ENCODE results near the gene KAZN.

The KAZN gene

DNA sequence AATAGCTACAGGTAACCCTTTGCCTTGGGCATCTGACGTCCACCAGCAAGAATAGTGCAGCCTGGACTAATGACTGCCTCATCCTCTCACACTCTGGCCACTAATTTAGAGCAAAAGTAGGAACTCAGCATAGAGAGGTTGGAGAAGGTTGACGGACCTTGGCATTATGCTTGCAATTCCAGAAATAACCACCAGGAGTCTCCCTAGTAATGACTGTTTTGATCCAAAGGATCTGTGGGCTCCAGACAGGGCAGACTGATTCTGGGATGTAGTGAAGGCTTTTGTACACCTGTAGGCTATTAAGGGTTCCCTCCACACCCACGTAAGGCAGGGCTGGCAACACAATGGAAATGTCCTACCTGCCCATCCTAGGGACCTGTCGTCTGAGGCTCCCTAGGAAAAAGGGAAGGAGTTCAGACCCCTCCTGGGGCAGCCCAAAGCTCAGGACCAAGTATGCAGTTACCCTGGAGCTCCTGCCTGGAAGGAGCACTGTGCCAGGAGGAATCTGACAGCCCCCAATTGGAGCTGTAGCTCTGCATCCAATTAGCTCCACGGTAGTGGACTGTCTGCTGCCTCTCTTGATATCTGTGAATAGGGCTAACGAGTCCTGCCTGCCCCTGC is 464.1 kb downstream of the KAZN start:
- no peak for TF ChIP-seq GLIS3 (CRISPR knock-in tag; IDR thresholded peaks at IDR 0.05)
- no peak for TF ChIP-seq ZFP30 (CRISPR knock-in tag; IDR thresholded peaks at IDR 0.05)
- no peak for TF ChIP-seq OSR1 (CRISPR knock-in tag; IDR thresholded peaks at IDR 0.05)
- no peak for TF ChIP-seq RARB (CRISPR knock-in tag; IDR thresholded peaks at IDR 0.05)
- TF ChIP-seq ISL1 (CRISPR knock-in tag; IDR thresholded peaks at IDR 0.05): no peak
- TF ChIP-seq BACH2 (CRISPR knock-in tag; IDR thresholded peaks at IDR 0.05; ENCODE audit: borderline replicate concordance): no peak
- TF ChIP-seq, protein P1, sequence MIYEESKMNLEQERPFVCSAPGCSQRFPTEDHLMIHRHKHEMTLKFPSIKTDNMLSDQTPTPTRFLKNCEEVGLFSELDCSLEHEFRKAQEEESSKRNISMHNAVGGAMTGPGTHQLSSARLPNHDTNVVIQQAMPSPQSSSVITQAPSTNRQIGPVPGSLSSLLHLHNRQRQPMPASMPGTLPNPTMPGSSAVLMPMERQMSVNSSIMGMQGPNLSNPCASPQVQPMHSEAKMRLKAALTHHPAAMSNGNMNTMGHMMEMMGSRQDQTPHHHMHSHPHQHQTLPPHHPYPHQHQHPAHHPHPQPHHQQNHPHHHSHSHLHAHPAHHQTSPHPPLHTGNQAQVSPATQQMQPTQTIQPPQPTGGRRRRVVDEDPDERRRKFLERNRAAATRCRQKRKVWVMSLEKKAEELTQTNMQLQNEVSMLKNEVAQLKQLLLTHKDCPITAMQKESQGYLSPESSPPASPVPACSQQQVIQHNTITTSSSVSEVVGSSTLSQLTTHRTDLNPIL (CRISPR knock-in tag; IDR thresholded peaks at IDR 0.05; ENCODE audit: low read depth): no peak
- TF ChIP-seq, protein P2, sequence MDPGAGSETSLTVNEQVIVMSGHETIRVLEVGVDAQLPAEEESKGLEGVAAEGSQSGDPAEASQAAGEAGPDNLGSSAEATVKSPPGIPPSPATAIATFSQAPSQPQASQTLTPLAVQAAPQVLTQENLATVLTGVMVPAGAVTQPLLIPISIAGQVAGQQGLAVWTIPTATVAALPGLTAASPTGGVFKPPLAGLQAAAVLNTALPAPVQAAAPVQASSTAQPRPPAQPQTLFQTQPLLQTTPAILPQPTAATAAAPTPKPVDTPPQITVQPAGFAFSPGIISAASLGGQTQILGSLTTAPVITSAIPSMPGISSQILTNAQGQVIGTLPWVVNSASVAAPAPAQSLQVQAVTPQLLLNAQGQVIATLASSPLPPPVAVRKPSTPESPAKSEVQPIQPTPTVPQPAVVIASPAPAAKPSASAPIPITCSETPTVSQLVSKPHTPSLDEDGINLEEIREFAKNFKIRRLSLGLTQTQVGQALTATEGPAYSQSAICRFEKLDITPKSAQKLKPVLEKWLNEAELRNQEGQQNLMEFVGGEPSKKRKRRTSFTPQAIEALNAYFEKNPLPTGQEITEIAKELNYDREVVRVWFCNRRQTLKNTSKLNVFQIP (CRISPR knock-in tag; IDR thresholded peaks at IDR 0.05; ENCODE audit: borderline replicate concordance, low read depth): no peak
- no peak for TF ChIP-seq CSDC2 (CRISPR knock-in tag; IDR thresholded peaks at IDR 0.05)
- TF ChIP-seq, protein P3, sequence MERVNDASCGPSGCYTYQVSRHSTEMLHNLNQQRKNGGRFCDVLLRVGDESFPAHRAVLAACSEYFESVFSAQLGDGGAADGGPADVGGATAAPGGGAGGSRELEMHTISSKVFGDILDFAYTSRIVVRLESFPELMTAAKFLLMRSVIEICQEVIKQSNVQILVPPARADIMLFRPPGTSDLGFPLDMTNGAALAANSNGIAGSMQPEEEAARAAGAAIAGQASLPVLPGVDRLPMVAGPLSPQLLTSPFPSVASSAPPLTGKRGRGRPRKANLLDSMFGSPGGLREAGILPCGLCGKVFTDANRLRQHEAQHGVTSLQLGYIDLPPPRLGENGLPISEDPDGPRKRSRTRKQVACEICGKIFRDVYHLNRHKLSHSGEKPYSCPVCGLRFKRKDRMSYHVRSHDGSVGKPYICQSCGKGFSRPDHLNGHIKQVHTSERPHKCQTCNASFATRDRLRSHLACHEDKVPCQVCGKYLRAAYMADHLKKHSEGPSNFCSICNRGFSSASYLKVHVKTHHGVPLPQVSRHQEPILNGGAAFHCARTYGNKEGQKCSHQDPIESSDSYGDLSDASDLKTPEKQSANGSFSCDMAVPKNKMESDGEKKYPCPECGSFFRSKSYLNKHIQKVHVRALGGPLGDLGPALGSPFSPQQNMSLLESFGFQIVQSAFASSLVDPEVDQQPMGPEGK (CRISPR knock-in tag; IDR thresholded peaks at IDR 0.05; ENCODE audit: borderline replicate concordance): no peak
- TF ChIP-seq ZFP3 (CRISPR knock-in tag; IDR thresholded peaks at IDR 0.05): no peak
- TF ChIP-seq ZC3H10 (CRISPR knock-in tag; IDR thresholded peaks at IDR 0.05): no peak
- no peak for TF ChIP-seq ZNF8 (CRISPR knock-in tag; IDR thresholded peaks at IDR 0.05)
- TF ChIP-seq, protein P4, sequence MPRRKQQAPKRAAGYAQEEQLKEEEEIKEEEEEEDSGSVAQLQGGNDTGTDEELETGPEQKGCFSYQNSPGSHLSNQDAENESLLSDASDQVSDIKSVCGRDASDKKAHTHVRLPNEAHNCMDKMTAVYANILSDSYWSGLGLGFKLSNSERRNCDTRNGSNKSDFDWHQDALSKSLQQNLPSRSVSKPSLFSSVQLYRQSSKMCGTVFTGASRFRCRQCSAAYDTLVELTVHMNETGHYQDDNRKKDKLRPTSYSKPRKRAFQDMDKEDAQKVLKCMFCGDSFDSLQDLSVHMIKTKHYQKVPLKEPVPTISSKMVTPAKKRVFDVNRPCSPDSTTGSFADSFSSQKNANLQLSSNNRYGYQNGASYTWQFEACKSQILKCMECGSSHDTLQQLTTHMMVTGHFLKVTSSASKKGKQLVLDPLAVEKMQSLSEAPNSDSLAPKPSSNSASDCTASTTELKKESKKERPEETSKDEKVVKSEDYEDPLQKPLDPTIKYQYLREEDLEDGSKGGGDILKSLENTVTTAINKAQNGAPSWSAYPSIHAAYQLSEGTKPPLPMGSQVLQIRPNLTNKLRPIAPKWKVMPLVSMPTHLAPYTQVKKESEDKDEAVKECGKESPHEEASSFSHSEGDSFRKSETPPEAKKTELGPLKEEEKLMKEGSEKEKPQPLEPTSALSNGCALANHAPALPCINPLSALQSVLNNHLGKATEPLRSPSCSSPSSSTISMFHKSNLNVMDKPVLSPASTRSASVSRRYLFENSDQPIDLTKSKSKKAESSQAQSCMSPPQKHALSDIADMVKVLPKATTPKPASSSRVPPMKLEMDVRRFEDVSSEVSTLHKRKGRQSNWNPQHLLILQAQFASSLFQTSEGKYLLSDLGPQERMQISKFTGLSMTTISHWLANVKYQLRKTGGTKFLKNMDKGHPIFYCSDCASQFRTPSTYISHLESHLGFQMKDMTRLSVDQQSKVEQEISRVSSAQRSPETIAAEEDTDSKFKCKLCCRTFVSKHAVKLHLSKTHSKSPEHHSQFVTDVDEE (CRISPR knock-in tag; IDR thresholded peaks at IDR 0.05): no peak
- TF ChIP-seq ZNF70 (CRISPR knock-in tag; IDR thresholded peaks at IDR 0.05): no peak
- TF ChIP-seq SNAI2 (CRISPR knock-in tag; IDR thresholded peaks at IDR 0.05): no peak
- TF ChIP-seq, protein P5, sequence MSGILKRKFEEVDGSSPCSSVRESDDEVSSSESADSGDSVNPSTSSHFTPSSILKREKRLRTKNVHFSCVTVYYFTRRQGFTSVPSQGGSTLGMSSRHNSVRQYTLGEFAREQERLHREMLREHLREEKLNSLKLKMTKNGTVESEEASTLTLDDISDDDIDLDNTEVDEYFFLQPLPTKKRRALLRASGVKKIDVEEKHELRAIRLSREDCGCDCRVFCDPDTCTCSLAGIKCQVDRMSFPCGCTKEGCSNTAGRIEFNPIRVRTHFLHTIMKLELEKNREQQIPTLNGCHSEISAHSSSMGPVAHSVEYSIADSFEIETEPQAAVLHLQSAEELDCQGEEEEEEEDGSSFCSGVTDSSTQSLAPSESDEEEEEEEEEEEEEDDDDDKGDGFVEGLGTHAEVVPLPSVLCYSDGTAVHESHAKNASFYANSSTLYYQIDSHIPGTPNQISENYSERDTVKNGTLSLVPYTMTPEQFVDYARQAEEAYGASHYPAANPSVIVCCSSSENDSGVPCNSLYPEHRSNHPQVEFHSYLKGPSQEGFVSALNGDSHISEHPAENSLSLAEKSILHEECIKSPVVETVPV (CRISPR knock-in tag; IDR thresholded peaks at IDR 0.05): no peak
- no peak for TF ChIP-seq TCF4 (CRISPR knock-in tag; IDR thresholded peaks at IDR 0.05; ENCODE audit: borderline replicate concordance)
- no peak for TF ChIP-seq ARNTL (CRISPR knock-in tag; IDR thresholded peaks at IDR 0.05; ENCODE audit: borderline replicate concordance, low read depth)
- no peak for ATAC-seq

DNA sequence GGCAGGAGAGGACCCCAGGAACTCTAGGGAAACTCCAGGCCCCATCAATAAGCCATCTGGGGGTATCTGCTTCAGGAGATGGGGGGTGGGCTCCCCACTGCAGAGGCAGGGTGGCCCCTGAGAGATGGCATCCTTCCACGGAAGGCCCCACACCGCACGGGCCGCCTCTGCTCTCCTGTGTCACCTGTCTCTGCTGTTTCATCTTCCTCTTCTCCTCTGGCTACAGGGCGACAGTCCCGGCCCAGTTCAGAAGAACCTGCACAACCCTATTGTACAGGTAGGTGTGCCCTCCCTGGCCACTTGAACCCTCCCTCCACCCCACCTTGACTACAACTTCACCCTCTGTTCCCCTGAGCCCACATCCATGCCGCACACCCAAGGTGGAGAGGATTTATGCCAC is 464.9 kb downstream of the KAZN start:
- TF ChIP-seq SNAI2 (CRISPR knock-in tag; IDR thresholded peaks at IDR 0.05): no peak
- TF ChIP-seq ZFP3 (CRISPR knock-in tag; IDR thresholded peaks at IDR 0.05): no peak
- TF ChIP-seq OSR1 (CRISPR knock-in tag; IDR thresholded peaks at IDR 0.05): no peak
- no peak for TF ChIP-seq BACH2 (CRISPR knock-in tag; IDR thresholded peaks at IDR 0.05; ENCODE audit: borderline replicate concordance)
- no peak for TF ChIP-seq RARB (CRISPR knock-in tag; IDR thresholded peaks at IDR 0.05)
- no peak for TF ChIP-seq TCF4 (CRISPR knock-in tag; IDR thresholded peaks at IDR 0.05; ENCODE audit: borderline replicate concordance)
- no peak for TF ChIP-seq ZNF70 (CRISPR knock-in tag; IDR thresholded peaks at IDR 0.05)
- no peak for TF ChIP-seq ISL1 (CRISPR knock-in tag; IDR thresholded peaks at IDR 0.05)
- TF ChIP-seq, protein P2 (CRISPR knock-in tag; IDR thresholded peaks at IDR 0.05; ENCODE audit: borderline replicate concordance, low read depth): no peak
- TF ChIP-seq, protein P5 (CRISPR knock-in tag; IDR thresholded peaks at IDR 0.05): no peak
- no peak for TF ChIP-seq ZFP30 (CRISPR knock-in tag; IDR thresholded peaks at IDR 0.05)
- TF ChIP-seq ZNF8 (CRISPR knock-in tag; IDR thresholded peaks at IDR 0.05): no peak
- no peak for TF ChIP-seq ARNTL (CRISPR knock-in tag; IDR thresholded peaks at IDR 0.05; ENCODE audit: borderline replicate concordance, low read depth)
- no peak for TF ChIP-seq PPARA (CRISPR knock-in tag; IDR thresholded peaks at IDR 0.05; ENCODE audit: borderline replicate concordance)
- TF ChIP-seq GLIS3 (CRISPR knock-in tag; IDR thresholded peaks at IDR 0.05): no peak
- no peak for ATAC-seq
